ENCODE measurements around the gene CLEC12A.
"Not testable (repeated sequence)": the region's sequence is repeated elsewhere in the genome, so short reads cannot be mapped to it uniquely, and the experiment has no call there.

CLEC12A gene

DNA sequence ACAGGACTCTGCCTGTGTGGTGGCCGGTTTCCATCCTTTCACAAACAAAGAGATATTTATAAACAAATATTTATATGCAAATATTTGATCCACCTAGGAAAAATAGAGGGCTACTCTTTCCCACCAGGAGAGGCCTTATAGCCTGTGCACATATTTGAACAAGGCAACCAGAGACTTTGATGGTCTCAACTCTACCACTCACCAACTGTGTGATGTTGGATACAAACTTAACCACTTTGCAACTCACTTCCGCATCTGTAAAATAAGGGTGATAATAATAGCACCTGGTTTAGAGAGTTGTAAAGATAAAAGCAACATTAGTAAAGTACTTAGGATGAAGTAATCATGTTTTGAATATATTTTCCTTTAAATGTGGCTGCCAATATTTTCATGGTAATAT is 1.5 kb upstream of the CLEC12A start:
- DNase-seq (ENCODE audit: low read depth) = no peak

DNA sequence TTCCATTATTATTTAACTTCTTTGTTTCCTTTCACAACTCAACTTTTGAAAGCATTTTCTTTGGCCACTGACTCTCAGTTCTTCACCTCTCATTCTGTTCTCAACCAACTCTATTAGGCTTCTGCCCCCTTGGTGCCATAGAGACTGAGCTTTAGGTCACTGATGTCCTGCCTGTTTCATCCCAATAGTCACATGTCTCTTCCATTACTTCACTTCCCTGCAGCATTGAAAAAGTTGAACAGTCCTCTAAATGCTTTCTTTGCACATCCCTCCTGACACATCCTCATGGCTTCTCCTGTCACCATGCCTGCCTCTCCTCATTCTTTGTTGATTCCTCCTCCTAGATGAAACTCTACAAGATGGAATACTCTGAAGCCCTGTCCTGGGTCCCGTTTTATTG is 2.7 kb downstream of the CLEC12A start:
- DNase-seq (ENCODE audit: low read depth) = no peak

DNA sequence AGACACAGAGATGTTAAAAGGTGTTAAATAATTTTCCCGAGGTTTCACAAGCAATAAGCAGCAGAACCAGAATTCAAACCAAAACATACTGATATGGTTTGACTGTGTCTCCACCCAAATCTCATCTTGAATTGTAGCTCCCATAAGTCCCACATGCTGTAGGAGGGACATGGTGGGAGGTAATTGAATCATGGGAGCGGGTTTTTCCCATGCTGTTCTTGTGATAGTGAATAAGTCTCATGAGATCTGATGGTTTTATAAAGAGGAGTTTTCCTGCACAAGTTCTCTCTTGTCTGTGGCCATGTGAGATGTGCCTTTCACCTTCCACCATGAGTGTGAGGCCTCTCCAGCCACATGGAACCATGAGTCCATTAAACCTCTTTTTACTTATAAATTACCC is 3.5 kb downstream of the CLEC12A start:
- not testable (repeated sequence) for DNase-seq (ENCODE audit: low read depth)

DNA sequence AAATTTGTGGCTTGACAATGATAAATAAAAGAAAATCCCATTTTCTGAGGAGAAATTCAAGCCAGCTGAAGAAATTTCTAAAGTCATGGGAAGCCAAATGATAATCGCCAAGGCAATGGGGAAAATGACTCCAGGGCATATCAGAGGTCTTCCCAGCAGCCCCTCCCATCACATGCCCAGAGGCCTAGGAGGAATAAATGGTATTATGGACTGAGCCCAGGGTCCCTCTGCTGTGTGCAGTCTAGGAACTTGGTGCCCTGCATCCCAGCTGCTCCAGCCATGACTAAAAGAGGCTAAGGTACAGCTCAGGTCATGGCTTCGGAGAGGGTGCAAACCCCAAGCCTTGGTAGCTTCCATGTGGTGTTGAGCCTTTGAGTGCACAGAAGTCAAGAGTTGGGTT is 4.4 kb downstream of the CLEC12A start:
- no peak for DNase-seq (ENCODE audit: low read depth)

DNA sequence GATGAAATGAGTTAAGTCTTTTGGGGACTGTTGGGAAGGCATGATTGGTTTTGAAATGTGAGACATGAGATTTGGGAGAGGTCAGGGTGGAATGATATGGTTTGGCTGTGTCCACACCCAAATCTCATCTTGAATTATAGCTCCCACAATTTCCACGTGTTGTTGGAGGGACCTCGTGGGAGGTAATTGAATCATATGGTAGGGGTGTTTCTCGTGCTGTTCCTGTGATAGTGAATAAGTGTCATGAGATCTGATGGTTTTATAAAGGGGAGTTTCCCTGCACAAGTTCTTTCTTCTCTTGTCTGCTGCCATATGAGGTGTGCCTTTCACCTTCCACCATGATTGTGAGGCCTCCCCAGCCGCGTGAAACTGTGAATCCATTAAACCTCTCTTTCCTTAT is 5.4 kb downstream of the CLEC12A start:
- not testable (repeated sequence) for DNase-seq (ENCODE audit: low read depth)

DNA sequence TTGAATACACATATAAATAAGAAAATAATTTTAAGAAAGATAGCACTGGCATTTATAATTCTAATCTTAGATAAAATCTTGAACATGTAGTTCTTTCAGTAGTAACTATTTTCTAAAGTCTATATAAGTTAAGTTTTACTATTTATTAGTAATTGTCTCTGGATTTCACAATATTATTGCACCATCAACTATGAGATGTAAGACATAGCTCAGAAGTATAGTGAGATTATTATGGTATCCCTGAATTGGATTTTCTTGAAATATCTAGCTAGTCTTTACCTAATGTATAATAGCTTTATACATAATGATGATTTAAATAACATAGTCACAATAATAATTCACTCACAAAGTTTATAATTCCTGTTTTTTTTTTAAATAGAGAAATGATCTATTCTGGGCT is 6.7 kb downstream of the CLEC12A start:
- no peak for DNase-seq (ENCODE audit: low read depth)

DNA sequence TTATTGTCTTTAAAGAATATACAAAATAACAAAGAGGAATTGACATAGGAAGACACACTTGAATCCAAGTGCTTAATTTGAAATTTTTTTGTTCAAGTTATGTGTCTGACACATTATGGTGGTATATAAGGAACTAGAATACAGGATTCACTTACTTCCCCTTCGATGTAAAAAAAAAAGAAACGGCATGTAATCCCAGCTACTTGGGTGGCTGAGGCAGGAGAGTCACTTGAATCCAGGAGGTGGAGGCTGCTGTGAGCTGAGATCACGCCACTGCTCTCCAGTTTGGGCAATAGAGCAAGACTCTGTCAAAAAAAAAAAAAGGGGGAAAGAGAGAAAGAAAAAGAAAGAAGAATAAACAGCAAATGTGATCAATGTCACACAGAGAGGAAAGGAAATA is 8.9 kb downstream of the CLEC12A start:
- DNase-seq (ENCODE audit: low read depth) = no peak

DNA sequence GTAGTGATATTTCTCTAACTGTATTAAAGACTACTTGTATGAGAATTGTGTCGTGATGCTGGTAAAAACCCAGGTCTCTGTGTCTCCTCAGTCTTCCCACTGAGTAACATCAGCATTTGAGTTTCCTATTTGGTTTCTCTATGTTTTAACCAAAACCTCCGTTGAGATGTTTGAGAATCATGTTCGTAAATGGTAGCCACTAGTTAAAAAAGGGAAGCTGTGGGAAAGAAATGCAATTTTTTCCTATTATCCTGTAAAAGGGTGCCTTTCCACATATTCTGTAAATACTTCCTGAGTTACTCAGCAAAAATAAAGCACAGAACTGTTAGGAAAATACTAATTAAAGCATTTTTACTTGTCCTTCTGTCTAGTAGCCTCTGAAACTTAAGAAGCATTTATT is 20.7 kb downstream of the CLEC12A start:
- no peak for DNase-seq (ENCODE audit: low read depth)

DNA sequence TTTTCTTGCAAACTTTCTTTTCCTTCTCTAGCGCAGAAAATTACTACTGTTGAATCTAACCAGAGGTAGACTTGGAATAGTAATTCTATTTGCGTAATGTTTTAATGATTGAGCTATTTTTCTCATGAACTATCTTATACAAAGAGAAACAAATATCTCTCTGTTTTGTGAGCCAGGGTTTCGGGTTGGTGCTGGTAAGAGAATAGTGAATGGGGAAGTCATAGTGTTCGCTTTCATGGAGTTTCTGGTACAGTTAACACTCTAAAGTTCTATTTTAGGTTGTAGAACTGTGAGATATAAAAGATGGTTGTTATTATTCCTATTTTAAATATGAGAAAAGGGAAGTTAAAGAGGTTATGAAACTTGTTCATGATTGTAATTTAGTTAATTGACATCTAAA is 21.1 kb downstream of the CLEC12A start:
- DNase-seq (ENCODE audit: low read depth) = no peak

DNA sequence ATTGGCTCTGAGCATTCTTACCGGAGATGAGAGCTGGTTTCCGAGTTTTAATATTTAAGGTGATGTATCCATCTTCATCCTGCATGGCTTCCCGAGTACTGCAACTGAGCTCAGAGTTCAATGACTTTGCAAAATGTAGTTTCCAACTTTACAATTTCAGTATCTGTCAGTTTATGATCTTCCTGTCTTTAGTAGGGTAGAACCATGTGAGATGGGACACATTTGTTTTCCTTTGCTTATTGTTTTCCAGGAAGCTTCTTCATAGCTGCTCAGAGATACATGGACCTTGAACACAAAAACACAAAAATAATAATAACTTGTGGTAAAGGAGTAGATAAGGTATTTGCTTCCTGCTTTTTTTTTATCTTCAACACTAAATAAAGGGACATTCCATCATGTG is 27.8 kb downstream of the CLEC12A start, which contains the start of gene CLEC1B:
Gene CLEC1B (minus strand): TSS at position 106 of the 400 bp plus-strand sequence. CDS start 21 bp downstream, at position 85.
- DNase-seq (ENCODE audit: low read depth) = no peak

DNA sequence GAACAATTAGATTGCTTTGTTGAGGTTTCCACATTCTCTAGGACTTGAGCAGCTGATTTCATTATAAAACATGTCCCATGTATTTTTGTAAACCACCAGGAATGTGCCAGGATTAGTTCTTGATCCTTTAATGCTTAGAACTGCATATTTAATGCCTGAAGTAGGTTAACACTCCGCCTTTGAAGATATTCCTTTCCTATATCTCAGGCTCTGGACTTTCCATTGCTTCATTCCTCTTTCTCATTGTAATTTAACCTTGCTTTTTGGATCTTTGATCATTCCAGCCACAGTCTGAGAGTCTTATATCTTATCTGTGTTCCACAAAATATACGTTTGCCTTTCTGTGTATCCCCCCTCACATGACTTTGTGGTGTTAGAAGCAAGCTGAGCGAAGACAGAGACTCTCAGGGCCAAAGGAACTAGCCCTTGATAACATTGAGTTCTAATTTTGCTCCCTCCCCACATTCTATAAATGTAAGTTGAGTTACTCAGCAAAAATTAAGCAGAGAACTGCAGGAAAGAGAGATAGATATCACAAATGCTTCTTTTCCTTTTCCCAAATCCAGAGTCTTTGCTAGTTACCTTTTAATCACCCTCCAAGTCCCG is 30.1 kb downstream of the CLEC12A start:
- DNase-seq (ENCODE audit: low read depth) = no peak

DNA sequence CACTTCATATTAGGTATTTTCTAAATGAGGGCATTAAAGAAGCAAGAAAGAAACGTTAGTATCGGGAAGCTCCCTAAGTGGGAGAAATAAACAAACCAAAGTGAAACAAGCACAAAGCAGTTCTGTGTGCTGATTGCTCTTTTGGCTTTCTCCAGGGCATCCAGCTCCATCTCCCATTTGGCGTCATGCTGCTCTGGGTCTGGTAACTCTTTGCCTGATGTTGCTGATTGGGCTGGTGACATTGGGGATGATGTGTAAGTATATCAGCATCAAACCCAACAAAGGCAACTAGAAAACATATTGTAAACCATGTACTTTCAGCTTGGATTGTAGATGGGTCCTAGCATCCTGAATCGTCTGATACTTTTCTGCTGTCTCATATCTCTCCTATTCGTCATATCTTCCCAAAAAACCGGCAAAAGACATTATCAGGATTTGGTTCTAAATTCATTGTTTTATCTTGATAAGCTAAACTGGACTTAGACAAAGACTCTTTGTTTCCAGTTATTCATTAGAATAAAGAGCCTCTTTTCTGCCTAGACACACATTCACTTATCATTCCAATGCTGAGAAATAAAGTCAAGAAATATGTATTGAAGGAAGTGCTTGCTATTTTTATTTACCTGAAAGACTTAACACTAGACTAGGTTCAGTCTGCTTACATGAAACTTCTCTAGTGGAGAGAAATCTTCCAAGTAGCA is 41.6 kb downstream of the CLEC12A start:
- no peak for DNase-seq (ENCODE audit: low read depth)

DNA sequence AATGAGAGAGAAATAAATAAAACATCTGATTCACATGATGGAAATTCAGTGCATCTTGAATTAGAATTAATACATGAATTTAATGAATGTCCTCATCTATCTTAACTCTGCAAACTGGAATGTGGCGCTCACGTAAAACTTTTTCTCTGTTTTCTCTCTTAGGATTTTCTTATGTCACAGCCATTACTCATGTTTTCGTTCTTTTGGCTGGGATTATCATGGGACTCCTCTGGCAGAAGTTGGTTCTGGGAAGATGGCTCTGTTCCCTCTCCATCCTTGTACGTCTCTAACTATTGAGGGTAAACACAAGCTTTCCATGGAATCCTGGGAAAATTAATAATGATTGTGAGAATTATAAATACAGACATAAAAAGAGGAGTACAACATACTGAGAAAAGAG is 44.2 kb downstream of the CLEC12A start:
- DNase-seq (ENCODE audit: low read depth) = no peak

DNA sequence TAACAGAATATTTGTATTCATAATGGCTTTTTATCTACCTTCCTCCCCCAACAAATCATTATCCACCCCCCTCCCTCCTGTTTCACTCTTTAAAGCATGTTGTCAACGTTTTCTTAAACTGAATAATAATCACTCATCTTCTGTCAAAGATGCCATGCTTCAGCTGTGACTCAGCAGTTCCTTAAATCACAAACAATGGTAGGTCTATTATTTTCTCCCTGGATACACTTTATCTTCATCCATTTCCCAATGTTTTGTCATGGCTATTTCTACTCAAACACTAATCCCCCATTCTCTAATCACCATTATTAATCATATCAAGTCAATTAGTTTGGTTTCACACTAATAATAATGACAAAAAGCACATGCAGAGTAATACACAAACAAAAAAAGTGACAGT is 45.7 kb downstream of the CLEC12A start:
- DNase-seq (ENCODE audit: low read depth) = no peak

DNA sequence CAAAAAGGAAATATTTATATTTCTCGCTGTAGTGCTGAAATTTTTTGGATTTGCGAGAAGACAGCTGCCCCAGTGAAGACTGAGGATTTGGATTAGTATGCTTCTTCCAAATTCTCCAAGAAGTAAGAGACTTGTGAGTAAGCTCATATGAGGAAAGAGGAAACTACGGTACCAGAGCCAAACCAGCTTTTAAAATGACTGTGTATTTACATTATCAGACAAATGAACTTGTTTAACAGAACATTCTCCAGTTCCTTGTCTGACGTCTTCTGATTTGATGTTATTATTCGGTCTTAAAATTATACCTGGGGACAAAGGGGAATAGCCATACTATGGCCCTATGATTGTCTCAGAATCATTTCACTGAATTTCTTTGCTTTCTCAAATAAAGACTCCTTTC is 47.2 kb downstream of the CLEC12A start:
- no peak for DNase-seq (ENCODE audit: low read depth)

DNA sequence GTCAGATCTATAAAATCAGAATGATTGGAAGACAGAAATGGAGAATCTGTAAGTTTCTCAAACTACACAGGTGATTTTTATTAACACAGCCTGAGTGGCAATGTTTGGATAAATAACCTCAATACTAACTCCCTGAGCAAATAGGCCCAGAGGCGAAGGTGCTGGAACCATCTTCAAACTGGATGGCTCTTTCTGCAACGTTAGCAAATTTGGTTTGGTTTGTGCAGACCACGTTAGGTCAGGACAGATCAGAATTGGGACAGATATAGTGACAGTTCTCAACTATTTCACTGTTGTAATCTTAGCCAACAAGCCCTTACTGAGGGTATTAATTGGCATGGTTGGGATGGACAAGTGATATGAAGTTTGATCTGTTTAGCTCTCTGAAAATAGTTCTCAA is 50.1 kb downstream of the CLEC12A start:
- DNase-seq (ENCODE audit: low read depth) = no peak

DNA sequence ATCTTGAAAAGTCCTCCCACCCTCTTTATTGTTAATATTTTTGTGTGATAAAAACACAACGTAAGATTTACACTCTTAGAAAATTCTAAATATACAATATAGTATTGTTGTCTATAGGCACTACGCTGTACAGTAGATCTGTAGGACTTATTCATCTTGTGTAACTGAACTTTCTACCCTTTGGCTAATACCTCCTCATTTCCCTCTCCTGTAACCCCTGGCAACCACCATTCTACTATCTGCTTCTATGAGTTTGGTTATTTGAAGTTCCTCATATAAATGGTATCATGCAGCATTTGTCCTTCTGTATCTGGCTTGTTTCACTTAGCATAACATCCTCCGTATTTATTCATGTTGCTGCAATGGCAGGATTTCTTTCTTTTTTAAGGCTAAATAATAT is 54.0 kb downstream of the CLEC12A start:
- DNase-seq (ENCODE audit: low read depth) = no peak

DNA sequence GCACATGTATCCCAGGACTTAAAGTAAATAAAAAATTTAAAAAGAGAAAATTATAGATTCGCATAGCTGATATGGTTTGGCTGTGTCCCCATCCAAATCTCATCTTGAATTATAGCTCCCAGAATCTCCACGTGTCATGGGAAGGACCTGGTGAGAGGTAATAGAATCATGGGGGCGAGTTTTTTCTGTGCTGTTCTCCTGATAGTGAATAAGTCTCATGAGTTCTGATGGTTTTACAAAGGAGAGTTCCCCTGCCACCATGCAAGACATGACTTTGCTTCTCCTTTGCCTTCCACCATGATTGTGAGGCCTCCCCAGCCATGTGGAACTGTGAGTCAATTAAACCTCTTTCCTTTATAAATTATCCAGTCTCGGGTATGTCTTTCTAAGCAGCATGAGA is 55.5 kb downstream of the CLEC12A start:
- not testable (repeated sequence) for DNase-seq (ENCODE audit: low read depth)

DNA sequence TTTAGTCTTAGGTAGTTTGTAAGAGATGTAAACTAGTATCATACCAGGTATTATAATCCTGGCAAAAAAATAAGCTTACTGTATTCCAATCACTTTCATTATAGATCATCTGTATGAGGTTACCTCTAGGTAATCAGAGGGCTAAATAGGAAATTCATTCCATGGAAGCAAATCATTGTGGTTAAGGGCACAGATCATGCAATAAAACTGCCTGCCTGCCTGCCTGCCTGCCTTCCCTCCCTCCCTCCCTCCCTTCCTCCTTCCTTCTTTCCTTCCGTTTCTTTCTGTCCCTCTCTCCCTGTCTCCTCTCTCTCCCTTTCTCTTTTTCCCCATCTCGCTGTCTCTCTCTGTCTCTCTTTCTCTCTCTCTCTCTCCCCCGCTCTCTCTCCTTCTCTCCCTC is 56.1 kb downstream of the CLEC12A start:
- DNase-seq (ENCODE audit: low read depth) = no peak

DNA sequence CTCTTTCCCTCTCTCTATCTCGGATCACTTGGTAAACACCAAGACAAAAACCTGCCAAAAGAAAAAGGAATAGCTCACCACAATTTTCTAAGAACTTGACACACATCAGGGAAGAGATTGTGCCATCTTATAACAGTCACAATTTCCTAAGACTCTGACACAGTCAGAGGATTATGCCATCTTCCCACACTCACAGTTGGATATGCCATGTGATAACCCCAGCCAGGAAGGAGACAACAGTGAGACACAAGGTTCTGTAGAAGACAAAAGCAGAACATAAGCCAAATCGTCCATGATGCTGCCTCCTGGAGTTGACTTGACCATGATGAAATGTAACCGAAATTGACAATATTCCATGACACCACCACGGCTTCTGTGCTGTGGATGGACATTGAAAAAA is 56.5 kb downstream of the CLEC12A start:
- no peak for DNase-seq (ENCODE audit: low read depth)

DNA sequence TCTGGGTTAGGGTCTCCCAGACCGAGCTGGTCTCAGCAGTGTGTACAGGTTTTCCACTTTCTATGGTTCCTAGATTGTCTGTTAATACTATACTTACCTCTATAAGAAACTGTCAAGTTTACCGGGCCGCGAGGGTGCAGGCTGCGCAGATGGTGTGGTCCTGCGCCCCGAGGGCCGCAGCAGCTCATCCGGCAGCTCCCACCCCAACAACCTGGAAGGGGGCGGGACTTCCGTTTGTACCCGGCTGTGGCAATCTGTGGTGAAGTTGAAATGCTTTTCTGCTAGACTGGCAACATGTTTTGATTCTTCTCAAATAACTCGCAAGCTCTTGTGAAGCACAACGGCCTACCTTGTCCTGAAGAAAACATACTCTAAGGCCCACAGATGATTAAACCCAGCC is 59.2 kb downstream of the CLEC12A start, which contains the start of gene CLEC9A:
Gene CLEC9A (plus strand): TSS at position 237 of the 400 bp plus-strand sequence. CDS start 22,006 bp downstream, outside the sequence.
- no peak for DNase-seq (ENCODE audit: low read depth)

DNA sequence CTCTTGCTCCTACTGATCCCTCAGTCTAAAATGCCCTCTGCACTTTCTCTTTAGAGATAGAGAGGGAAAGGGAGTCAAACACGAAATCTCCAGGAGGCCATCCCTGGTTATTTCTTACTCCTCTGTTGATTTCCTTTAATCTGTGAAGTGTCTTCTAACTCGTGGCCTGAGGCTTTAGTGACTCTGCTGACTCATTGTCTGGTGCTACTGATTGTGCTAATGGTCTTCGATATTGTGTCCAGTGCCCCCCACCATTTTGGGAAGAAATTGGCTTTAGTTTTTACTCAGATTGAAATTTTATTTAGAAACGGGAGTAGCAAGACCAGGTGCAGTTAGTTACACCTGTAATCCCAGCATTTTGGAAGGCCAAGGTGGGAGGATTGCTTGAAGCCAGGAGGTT is 60.1 kb downstream of the CLEC12A start:
- DNase-seq (ENCODE audit: low read depth) = no peak

DNA sequence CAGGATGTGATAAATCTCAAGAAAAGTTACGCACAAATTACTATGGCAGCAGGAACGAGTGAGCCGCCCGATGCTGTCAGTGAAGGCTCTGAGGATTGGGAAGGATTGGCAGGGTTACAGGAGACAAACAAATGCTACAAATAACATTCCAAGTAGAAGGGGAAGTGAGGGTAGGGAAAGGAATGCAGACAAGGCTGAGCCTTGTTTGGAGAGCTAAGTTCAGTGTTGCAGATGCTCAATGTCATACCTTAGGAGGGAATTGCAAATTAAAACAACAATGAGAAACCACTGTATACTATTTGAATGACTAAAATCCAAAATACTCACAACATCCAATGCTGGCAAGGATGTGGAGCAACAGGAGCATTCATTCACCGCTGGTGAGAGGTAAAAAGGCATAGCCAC is 60.6 kb downstream of the CLEC12A start:
- no peak for DNase-seq (ENCODE audit: low read depth)

Measured in T-helper 22 cell (primary cell).